Vagina (tissue), 2 donors: ENCODE data around the gene PHLPP1.

Source experiments
- POLR2A ChIP-seq, 2 donors: fragments of 450-650 bp; IDR thresholded peaks; one replicate each; pipeline ENCODE4 v1.6.1; 2017; ENCODE audit warnings: antibody characterized with exemption in 2 of 2, mild to moderate bottlenecking in 2 of 2, moderate library complexity in 2 of 2
- POLR2AphosphoS5 ChIP-seq, 2 donors: sonication (generic); formaldehyde crosslinking; IDR thresholded peaks; one replicate each; pipeline ENCODE4 v1.9.0; 2017; ENCODE audit warnings: antibody characterized with exemption in 2 of 2, mild to moderate bottlenecking in 2 of 2, low read depth in 1 of 2; ENCODE audit not compliant: insufficient read depth in 1 of 2

- TF ChIP-seq POLR2A (IDR thresholded peaks at IDR 0.05) = no peak
- no peak for TF ChIP-seq POLR2AphosphoS5 (IDR thresholded peaks at IDR 0.05; ENCODE audit: insufficient read depth in 1 of 2, low read depth in 1 of 2)
These were observed 126.1 kb downstream of the PHLPP1 start for GRCh38 chr18:62841405-62841804.
